Measurements from ENCODE around the gene CDH11. TPM values are rescaled to one million over a fixed set of nuclear protein-coding genes. Genes with fewer than 3 reads are reported as not detected.

CDH11 gene
- total and polyA plus RNA-seq, 10 of the 15 experiments (the other 5 are each of a cell fraction or from before 2014, with no cell fraction given): 0.31 to 9.7 (median 0.87) TPM

DNA sequence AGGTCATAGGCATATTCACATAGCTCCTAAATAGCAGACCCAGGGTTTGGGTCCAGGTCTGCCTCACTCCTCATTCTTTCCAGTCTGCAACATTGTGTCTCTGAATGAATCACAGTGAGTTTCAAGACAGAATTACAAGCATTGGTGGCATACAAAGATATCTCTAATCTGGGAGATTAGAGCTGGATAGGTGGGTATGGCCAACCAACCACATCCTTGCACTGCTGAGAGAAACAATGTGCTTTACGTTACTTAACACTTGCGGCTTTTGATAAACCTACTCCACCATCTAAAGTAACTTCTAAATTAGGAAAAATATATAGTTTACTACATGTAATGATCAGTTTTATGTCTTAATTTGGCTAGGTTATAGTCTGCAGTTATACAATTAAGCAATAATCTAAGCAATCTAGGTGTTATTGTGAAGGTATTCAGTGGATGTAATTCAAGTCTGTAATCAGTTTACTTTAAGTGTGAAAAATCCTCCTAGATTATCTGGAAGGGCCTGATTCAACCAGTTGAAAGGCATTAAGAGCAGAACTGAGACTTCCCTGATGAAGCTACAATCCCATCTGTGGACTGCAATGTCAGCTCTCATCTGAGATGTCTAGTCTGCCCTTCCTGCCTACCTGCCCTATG, 26.7 kb downstream of the CDH11 start:
- ChIA-PET CTCF (no interaction called here), SMC1A (ENCODE audit: uncharacterized antibody, unreplicated experiment) (no interaction called here), RAD21 (ENCODE audit: unreplicated experiment) (no interaction called here), POLR2A (no interaction called here)
- no peak for DNase-seq (ENCODE audit: low read depth, low spot score)
- in situ Hi-C loops (cut with MboI): no loop called here
- no peaks in the 10 kb centered on the region for H3K27me3 ChIP-seq (replicated peaks in 1 of 2; ENCODE audit: control insufficient read depth in 2 of 2, insufficient read depth in 2 of 2, low read length in 1 of 2)
- no peak overlapping the region for H3K9ac ChIP-seq (ENCODE audit: control insufficient read depth, insufficient read depth, low read length)
- H3K36me3 ChIP-seq (ENCODE audit: control insufficient read depth in 2 of 2, insufficient read depth in 2 of 2, low read length in 1 of 2): no peaks in the 10 kb centered on the region
- BruUV-seq (replicated peaks): no TSS peak
- intact Hi-C loops (cut with micrococcal nuclease; ENCODE audit: unreplicated experiment): no loop called here
- TF ChIP-seq POLR2A (IDR thresholded peaks at IDR 0.05; ENCODE audit: low read depth, low read length) (no peak), RCOR1 (conservative IDR thresholded peaks at IDR 0.05; ENCODE audit: low read depth, low read length) (no peak), RELA (IDR thresholded peaks at IDR 0.05; ENCODE audit: borderline replicate concordance, partially characterized antibody) (no peak), GABPA (IDR thresholded peaks at IDR 0.05; ENCODE audit: low read depth) (no peak), ASH2L (IDR thresholded peaks at IDR 0.05; ENCODE audit: borderline replicate concordance, low read depth) (no peak), KDM1A (IDR thresholded peaks at IDR 0.05; ENCODE audit: borderline replicate concordance) (no peak), ZZZ3 (IDR thresholded peaks at IDR 0.05; ENCODE audit: control insufficient read depth, insufficient read length, low read depth) (no peak), MYB (IDR thresholded peaks at IDR 0.05; ENCODE audit: borderline replicate concordance, low read depth, low read length) (no peak), STAT1 (conservative IDR thresholded peaks at IDR 0.05) (no peak)
- TF ChIP-seq, protein P1, sequence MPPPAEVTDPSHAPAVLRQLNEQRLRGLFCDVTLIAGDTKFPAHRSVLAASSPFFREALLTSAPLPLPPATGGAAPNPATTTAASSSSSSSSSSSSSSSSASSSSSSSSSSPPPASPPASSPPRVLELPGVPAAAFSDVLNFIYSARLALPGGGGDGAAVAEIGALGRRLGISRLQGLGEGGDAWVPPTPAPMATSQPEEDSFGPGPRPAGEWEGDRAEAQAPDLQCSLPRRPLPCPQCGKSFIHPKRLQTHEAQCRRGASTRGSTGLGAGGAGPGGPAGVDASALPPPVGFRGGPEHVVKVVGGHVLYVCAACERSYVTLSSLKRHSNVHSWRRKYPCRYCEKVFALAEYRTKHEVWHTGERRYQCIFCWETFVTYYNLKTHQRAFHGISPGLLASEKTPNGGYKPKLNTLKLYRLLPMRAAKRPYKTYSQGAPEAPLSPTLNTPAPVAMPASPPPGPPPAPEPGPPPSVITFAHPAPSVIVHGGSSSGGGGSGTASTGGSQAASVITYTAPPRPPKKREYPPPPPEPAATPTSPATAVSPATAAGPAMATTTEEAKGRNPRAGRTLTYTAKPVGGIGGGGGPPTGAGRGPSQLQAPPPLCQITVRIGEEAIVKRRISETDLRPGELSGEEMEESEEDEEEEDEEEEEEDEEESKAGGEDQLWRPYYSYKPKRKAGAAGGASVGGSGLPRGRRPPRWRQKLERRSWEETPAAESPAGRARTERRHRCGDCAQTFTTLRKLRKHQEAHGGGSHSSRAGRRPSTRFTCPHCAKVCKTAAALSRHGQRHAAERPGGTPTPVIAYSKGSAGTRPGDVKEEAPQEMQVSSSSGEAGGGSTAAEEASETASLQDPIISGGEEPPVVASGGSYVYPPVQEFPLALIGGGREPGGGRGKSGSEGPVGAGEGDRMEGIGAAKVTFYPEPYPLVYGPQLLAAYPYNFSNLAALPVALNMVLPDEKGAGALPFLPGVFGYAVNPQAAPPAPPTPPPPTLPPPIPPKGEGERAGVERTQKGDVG (CRISPR knock-in tag; IDR thresholded peaks at IDR 0.05): no peak
- TF ChIP-seq, protein P2, sequence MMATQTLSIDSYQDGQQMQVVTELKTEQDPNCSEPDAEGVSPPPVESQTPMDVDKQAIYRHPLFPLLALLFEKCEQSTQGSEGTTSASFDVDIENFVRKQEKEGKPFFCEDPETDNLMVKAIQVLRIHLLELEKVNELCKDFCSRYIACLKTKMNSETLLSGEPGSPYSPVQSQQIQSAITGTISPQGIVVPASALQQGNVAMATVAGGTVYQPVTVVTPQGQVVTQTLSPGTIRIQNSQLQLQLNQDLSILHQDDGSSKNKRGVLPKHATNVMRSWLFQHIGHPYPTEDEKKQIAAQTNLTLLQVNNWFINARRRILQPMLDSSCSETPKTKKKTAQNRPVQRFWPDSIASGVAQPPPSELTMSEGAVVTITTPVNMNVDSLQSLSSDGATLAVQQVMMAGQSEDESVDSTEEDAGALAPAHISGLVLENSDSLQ (IDR thresholded peaks at IDR 0.05): no peak
- TF ChIP-seq, protein P3, sequence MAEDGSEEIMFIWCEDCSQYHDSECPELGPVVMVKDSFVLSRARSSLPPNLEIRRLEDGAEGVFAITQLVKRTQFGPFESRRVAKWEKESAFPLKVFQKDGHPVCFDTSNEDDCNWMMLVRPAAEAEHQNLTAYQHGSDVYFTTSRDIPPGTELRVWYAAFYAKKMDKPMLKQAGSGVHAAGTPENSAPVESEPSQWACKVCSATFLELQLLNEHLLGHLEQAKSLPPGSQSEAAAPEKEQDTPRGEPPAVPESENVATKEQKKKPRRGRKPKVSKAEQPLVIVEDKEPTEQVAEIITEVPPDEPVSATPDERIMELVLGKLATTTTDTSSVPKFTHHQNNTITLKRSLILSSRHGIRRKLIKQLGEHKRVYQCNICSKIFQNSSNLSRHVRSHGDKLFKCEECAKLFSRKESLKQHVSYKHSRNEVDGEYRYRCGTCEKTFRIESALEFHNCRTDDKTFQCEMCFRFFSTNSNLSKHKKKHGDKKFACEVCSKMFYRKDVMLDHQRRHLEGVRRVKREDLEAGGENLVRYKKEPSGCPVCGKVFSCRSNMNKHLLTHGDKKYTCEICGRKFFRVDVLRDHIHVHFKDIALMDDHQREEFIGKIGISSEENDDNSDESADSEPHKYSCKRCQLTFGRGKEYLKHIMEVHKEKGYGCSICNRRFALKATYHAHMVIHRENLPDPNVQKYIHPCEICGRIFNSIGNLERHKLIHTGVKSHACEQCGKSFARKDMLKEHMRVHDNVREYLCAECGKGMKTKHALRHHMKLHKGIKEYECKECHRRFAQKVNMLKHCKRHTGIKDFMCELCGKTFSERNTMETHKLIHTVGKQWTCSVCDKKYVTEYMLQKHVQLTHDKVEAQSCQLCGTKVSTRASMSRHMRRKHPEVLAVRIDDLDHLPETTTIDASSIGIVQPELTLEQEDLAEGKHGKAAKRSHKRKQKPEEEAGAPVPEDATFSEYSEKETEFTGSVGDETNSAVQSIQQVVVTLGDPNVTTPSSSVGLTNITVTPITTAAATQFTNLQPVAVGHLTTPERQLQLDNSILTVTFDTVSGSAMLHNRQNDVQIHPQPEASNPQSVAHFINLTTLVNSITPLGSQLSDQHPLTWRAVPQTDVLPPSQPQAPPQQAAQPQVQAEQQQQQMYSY (CRISPR knock-in tag; IDR thresholded peaks at IDR 0.05): no peak
- H3K9me3 ChIP-seq (replicated peaks; ENCODE audit: control insufficient read depth, insufficient read depth, low read length): no peaks in the 10 kb centered on the region
- H3K4me3 ChIP-seq: no peak overlapping the region
- 82% methylated on average over 2 of the region's 2 CpGs for WGBS (ENCODE audit: insufficient coverage, insufficient replicate concordance, low lambda C conversion rate, missing lambda C conversion rate)
- no peak for ATAC-seq
- no peaks in the 10 kb centered on the region for H4K20me1 ChIP-seq (ENCODE audit: control insufficient read depth, insufficient read depth)
- FAIRE-seq: no peak
- H3K79me2 ChIP-seq (ENCODE audit: control insufficient read depth, insufficient read depth, low read length): no peaks in the 10 kb centered on the region
- H3K4me2 ChIP-seq (ENCODE audit: control insufficient read depth, insufficient read depth): no peak overlapping the region
- H3K4me1 ChIP-seq (ENCODE audit: control insufficient read depth, insufficient read depth, low read length): no peaks in the 10 kb centered on the region
- no peak overlapping the region for H2AFZ ChIP-seq (ENCODE audit: control insufficient read depth, low read depth, low read length)
- no peak overlapping the region for H3K27ac ChIP-seq (ENCODE audit: control insufficient read depth, insufficient read depth)

Measured in GM12878 (cell line).